Sigmoid colon (tissue), 4 donors: ENCODE measurements around the gene COPZ2.

ENCODE experiments used
- EP300 ChIP-seq, 4 donors: sonication (generic); formaldehyde crosslinking; IDR thresholded peaks; one replicate each; pipeline ENCODE4 v1.6.1; 2017; ENCODE audit warnings: antibody characterized with exemption in 4 of 4
- POLR2A ChIP-seq, 2 donors: fragments of 450-650 bp; IDR thresholded peaks; one replicate each; pipeline ENCODE4 v1.6.1; 2016; ENCODE audit warnings: antibody characterized with exemption in 2 of 2, mild to moderate bottlenecking in 2 of 2, moderate library complexity in 2 of 2
- TF ChIP-seq, protein P1 (sequence below), 4 experiments: fragments of 450-650 bp in 3 of 4; fragments of 200-600 bp in 1 of 4; IDR thresholded peaks; one replicate each; pipeline ENCODE4 v1.5.1; 2016 to 2019; ENCODE audit warnings: antibody characterized with exemption in 4 of 4, mild to moderate bottlenecking in 3 of 4, moderate library complexity in 2 of 4

- TF ChIP-seq, protein P1, sequence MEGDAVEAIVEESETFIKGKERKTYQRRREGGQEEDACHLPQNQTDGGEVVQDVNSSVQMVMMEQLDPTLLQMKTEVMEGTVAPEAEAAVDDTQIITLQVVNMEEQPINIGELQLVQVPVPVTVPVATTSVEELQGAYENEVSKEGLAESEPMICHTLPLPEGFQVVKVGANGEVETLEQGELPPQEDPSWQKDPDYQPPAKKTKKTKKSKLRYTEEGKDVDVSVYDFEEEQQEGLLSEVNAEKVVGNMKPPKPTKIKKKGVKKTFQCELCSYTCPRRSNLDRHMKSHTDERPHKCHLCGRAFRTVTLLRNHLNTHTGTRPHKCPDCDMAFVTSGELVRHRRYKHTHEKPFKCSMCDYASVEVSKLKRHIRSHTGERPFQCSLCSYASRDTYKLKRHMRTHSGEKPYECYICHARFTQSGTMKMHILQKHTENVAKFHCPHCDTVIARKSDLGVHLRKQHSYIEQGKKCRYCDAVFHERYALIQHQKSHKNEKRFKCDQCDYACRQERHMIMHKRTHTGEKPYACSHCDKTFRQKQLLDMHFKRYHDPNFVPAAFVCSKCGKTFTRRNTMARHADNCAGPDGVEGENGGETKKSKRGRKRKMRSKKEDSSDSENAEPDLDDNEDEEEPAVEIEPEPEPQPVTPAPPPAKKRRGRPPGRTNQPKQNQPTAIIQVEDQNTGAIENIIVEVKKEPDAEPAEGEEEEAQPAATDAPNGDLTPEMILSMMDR (IDR thresholded peaks at IDR 0.05) = no peak
- no peak for TF ChIP-seq EP300 (IDR thresholded peaks at IDR 0.05)
- no peak for TF ChIP-seq POLR2A (IDR thresholded peaks at IDR 0.05)
Measured at GRCh38 chr17:47996201-47996600, 41.4 kb downstream of the COPZ2 start.
